Measurements from ENCODE around the gene LRRC7. TPM values are rescaled to one million over a fixed set of nuclear protein-coding genes. Genes with fewer than 3 reads are reported as not detected.

LRRC7 gene
- total and polyA plus RNA-seq, 2 of the 8 experiments (the other 6 are each of a cell fraction or from before 2014, with no cell fraction given), result 0.03 to 0.17 TPM

GRCh38 chr1:69987881-69988280 lies 420.2 kb downstream of the LRRC7 start:
- Histone ChIP-seq H3K23me2 (ENCODE audit: low read depth, low read length) (no peaks in the 10 kb centered on the region), H4K20me1 (replicated peaks in 1 of 2; ENCODE audit: control insufficient read depth in 1 of 2, insufficient read depth in 2 of 2, low read length in 2 of 2) (no peaks in the 10 kb centered on the region), H2BK5ac (ENCODE audit: low read depth, low read length) (no peak overlapping the region), H3K18ac (ENCODE audit: extremely low read depth, low read length) (no peak overlapping the region), H3K4me1 (replicated peaks in 1 of 4; ENCODE audit: control insufficient read depth in 3 of 4, insufficient read depth in 4 of 4, low read length in 3 of 4) (no peaks in the 10 kb centered on the region), H3K27ac (ENCODE audit: low read depth, low read length) (no peak overlapping the region), H3K36me3 (ENCODE audit: control insufficient read depth in 2 of 4, insufficient read depth in 4 of 4, low read length in 3 of 4) (no peaks in the 10 kb centered on the region), H3K4me2 (ENCODE audit: insufficient read depth in 1 of 2, low read depth in 2 of 2, low read length in 2 of 2) (no peak overlapping the region), H4K91ac (replicated peaks; ENCODE audit: insufficient read length, low read length) (no peak overlapping the region), H3K79me1 (ENCODE audit: low read depth, low read length) (no peaks in the 10 kb centered on the region), H2AK5ac (ENCODE audit: low read depth, low read length) (no peak overlapping the region), H2BK120ac (replicated peaks; ENCODE audit: low read depth, low read length) (no peak overlapping the region), H3K27me3 (replicated peaks in 1 of 4; ENCODE audit: control insufficient read depth in 3 of 4, extremely low read depth in 1 of 4, insufficient read depth in 3 of 4, low read length in 3 of 4) (no peaks in the 10 kb centered on the region), H3K14ac (ENCODE audit: insufficient read length) (no peak overlapping the region), H3K4ac (replicated peaks; ENCODE audit: insufficient read length, low read depth, low read length) (no peak overlapping the region), H2BK12ac (ENCODE audit: low read depth, low read length) (no peak overlapping the region), H3K56ac (replicated peaks; ENCODE audit: insufficient read length, low read depth, low read length) (no peak overlapping the region), H3K23ac (ENCODE audit: insufficient read length) (no peak overlapping the region), H3K4me3 (ENCODE audit: extremely low read depth in 1 of 4, insufficient read depth in 2 of 4, low read depth in 3 of 4, low read length in 4 of 4) (no peak overlapping the region), H2BK15ac (ENCODE audit: low read length) (no peak overlapping the region), H4K8ac (ENCODE audit: extremely low read depth, insufficient read depth, low read length) (no peak overlapping the region), H4K5ac (ENCODE audit: insufficient read length, low read depth, low read length) (no peak overlapping the region), H3K9me3 (ENCODE audit: insufficient read depth in 2 of 2, low read depth in 1 of 2, low read length in 1 of 2) (no peaks in the 10 kb centered on the region), H3K9ac (replicated peaks in 1 of 4; ENCODE audit: extremely low read depth in 1 of 4, low read depth in 3 of 4, low read length in 3 of 4) (no peak overlapping the region), H2AFZ (ENCODE audit: low read length) (no peak overlapping the region), H3K79me2 (ENCODE audit: control insufficient read depth in 1 of 2, insufficient read depth in 2 of 2, low read length in 2 of 2) (no peaks in the 10 kb centered on the region), H2BK20ac (ENCODE audit: low read length) (no peak overlapping the region)
- DNase-seq (ENCODE audit: low read depth in 1 of 2, low spot score in 2 of 2) (no peak), FAIRE-seq (no peak)
- CTCF ChIA-PET (ENCODE audit: partially characterized antibody), result interaction anchor here (0.8 to 1.2 kb wide), 2 partner anchors 11 to 154 kb away, joined by 3 read pairs; no protein-coding TSS in a partner anchor
- POLR2A ChIA-PET (ENCODE audit: partially characterized antibody), result no interaction called here
- WGBS, 2 experiments (ENCODE audit: extremely low coverage in 1 of 2, insufficient coverage in 1 of 2, insufficient read length in 1 of 2, insufficient replicate concordance in 2 of 2, low coverage in 1 of 2, low lambda C conversion rate in 2 of 2, missing lambda C conversion rate in 1 of 2), result 92% methylated on average over 1 of the region's 1 CpG; no CpG with 5 or more reads in 1 of the 2 experiments
- TF ChIP-seq JUND (IDR thresholded peaks at IDR 0.05; ENCODE audit: low read length), result no peak
- TF ChIP-seq, protein P1, sequence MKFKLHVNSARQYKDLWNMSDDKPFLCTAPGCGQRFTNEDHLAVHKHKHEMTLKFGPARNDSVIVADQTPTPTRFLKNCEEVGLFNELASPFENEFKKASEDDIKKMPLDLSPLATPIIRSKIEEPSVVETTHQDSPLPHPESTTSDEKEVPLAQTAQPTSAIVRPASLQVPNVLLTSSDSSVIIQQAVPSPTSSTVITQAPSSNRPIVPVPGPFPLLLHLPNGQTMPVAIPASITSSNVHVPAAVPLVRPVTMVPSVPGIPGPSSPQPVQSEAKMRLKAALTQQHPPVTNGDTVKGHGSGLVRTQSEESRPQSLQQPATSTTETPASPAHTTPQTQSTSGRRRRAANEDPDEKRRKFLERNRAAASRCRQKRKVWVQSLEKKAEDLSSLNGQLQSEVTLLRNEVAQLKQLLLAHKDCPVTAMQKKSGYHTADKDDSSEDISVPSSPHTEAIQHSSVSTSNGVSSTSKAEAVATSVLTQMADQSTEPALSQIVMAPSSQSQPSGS (IDR thresholded peaks at IDR 0.05; ENCODE audit: low read length), result no peak
- TF ChIP-seq SP1 (IDR thresholded peaks at IDR 0.05; ENCODE audit: low read depth, low read length), result no peak
- TF ChIP-seq EZH2 (IDR thresholded peaks at IDR 0.05; ENCODE audit: low read depth, low read length, severe bottlenecking), result no peak
- TF ChIP-seq CREB1 (IDR thresholded peaks at IDR 0.05), result no peak
- TF ChIP-seq BRCA1 (IDR thresholded peaks at IDR 0.05; ENCODE audit: low read depth, low read length), result no peak
- TF ChIP-seq BACH1 (IDR thresholded peaks at IDR 0.05; ENCODE audit: low read length), result no peak
- no peak for TF ChIP-seq CBX8 (IDR thresholded peaks at IDR 0.05; ENCODE audit: borderline replicate concordance, low read depth, low read length)
